Adrenal gland (tissue), 5 donors: Measurements from ENCODE around the gene MUC6.

Experiments
- CTCF ChIP-seq, 6 experiments: fragments of 450-650 bp in 4 of 6; fragments of 200-600 bp in 2 of 6; sonication (generic) in 1 of 6; IDR thresholded peaks; 1 replicate in 5 of 6; 2 replicates in 1 of 6; pipeline versions ENCODE4 v1.5.1 to v1.8.0; 2016 to 2021; ENCODE audit warnings: antibody characterized with exemption in 6 of 6, mild to moderate bottlenecking in 2 of 6, moderate library complexity in 1 of 6
- POLR2A ChIP-seq, 2 donors: fragments of 450-650 bp; IDR thresholded peaks; one replicate each; pipeline ENCODE4 v1.6.1; 2017; ENCODE audit warnings: antibody characterized with exemption in 2 of 2, mild to moderate bottlenecking in 2 of 2, moderate library complexity in 1 of 2
- donor health status: DM: no; HTN: no; CAD: no.

- TF ChIP-seq CTCF (IDR thresholded peaks at IDR 0.05): no peak
- no peak for TF ChIP-seq POLR2A (IDR thresholded peaks at IDR 0.05)
Observed at GRCh38 chr11:1030086-1030485, 6.4 kb downstream of the MUC6 start.
